SU-DHL-6 (cell line): ENCODE results near the gene INO80C.
"Not testable (repeated sequence)": the region's sequence is repeated elsewhere in the genome, so short reads cannot be mapped to it uniquely, and the experiment has no call there.

Source experiments
- H2AFZ ChIP-seq: fragments of 200-600 bp; sonication (generic); 2 replicates; pipeline ENCODE4 v1.6.1; 2014; ENCODE audit warnings: low read depth, mild to moderate bottlenecking, moderate library complexity, mixed read lengths, antibody characterized with exemption, low read length; ENCODE audit not compliant: severe bottlenecking
- H3F3A ChIP-seq: fragments of 200-600 bp; shearing (Covaris generic); 2 replicates; pipeline ENCODE4 v1.6.0; 2016; ENCODE audit warnings: antibody characterized with exemption, mild to moderate bottlenecking; ENCODE audit not compliant: insufficient read depth
- H3K27ac ChIP-seq: fragments of 200-600 bp; sonication (generic); 2 replicates; pipeline ENCODE4 v1.5.1; 2016; ENCODE audit warnings: low read depth, mild to moderate bottlenecking, low read length, moderate library complexity, mixed read lengths
- H3K27me3 ChIP-seq: fragments of 200-600 bp; sonication (generic), shearing (Covaris generic); 2 replicates; pipeline ENCODE4 v1.6.0; 2014; ENCODE audit warnings: mild to moderate bottlenecking, low read length
- H3K36me3 ChIP-seq: fragments of 200-600 bp; sonication (generic); 2 replicates; pipeline ENCODE4 v1.6.1; 2014; ENCODE audit warnings: mild to moderate bottlenecking, low read length, mixed read lengths
- H3K4me2 ChIP-seq: fragments of 300-600, 200-600 bp; shearing (Covaris generic), sonication (generic); 2 replicates; pipeline ENCODE4 v1.6.0; 2014; ENCODE audit warnings: low read length, low read depth, mild to moderate bottlenecking; ENCODE audit not compliant: poor library complexity, severe bottlenecking
- H3K4me3 ChIP-seq: fragments of 200-600 bp; sonication (generic); 2 replicates; pipeline ENCODE4 v1.5.1; 2014; ENCODE audit warnings: antibody characterized with exemption, low read length, mild to moderate bottlenecking, mixed read lengths; ENCODE audit not compliant: insufficient read depth, poor library complexity, severe bottlenecking
- H3K79me2 ChIP-seq: fragments of 200-600 bp; sonication (generic); 2 replicates; pipeline ENCODE4 v1.6.1; 2014; ENCODE audit warnings: mild to moderate bottlenecking, low read length, moderate library complexity; ENCODE audit not compliant: insufficient read depth
- H3K9ac ChIP-seq: fragments of 200-600 bp; sonication (generic); 2 replicates; pipeline ENCODE4 v1.7.0; 2014; ENCODE audit warnings: mild to moderate bottlenecking, low read length
- H3K9me2 ChIP-seq: fragments of 200-600 bp; sonication (generic); replicated peaks from 2 replicates; pipeline ENCODE4 v1.6.1; 2014; ENCODE audit warnings: low read length; ENCODE audit not compliant: insufficient read depth
- H3K9me3 ChIP-seq: fragments of 200-600 bp; sonication (generic); 2 replicates; pipeline ENCODE4 v1.6.1; 2014; ENCODE audit warnings: low read length, mixed read lengths; ENCODE audit not compliant: insufficient read depth
- H4K20me1 ChIP-seq: fragments of 200-600 bp; sonication (generic); 2 replicates; pipeline ENCODE4 v1.6.1; 2014; ENCODE audit warnings: low read depth, mild to moderate bottlenecking, antibody characterized with exemption, low read length, moderate library complexity, mixed read lengths
- CTCF ChIP-seq: fragments of 200-600 bp; sonication (generic); IDR thresholded peaks from one replicate; pipeline ENCODE4 v1.5.1; 2017; ENCODE audit warnings: antibody characterized with exemption, mild to moderate bottlenecking, low read length, moderate library complexity; ENCODE audit not compliant: insufficient read depth, poor library complexity, severe bottlenecking
- EZH2phosphoT487 ChIP-seq: fragments of 200-600 bp; sonication (generic), shearing (Covaris generic); conservative IDR thresholded peaks from 2 replicates; pipeline ENCODE4 v1.6.1; 2018; ENCODE audit warnings: mild to moderate bottlenecking, antibody characterized with exemption, low read length, moderate library complexity, mixed read lengths

The INO80C gene

GRCh38 chr18:35490894-35491699 is 6.7 kb downstream of the INO80C start:
- Histone ChIP-seq H3K79me2 (peaks cover 62% of the 10 kb centered on the region), H3K9me2 (no peaks in the 10 kb centered on the region), H3K9me3 (no peaks in the 10 kb centered on the region), H3K27me3 (no peaks in the 10 kb centered on the region), H3K9ac (no peak overlapping the region), H3K36me3 (no peaks in the 10 kb centered on the region), H3F3A (no peaks in the 10 kb centered on the region), H4K20me1 (no peaks in the 10 kb centered on the region), H3K4me3 (no peak overlapping the region), H3K27ac (no peak overlapping the region), H3K4me2 (no peak overlapping the region), H2AFZ (no peak overlapping the region)
- TF ChIP-seq EZH2phosphoT487 (no peak), CTCF (no peak)

GRCh38 chr18:35489913-35490490 is 7.8 kb downstream of the INO80C start:
- TF ChIP-seq CTCF (no peak), EZH2phosphoT487 (no peak)
- Histone ChIP-seq H3K9me2 (no peaks in the 10 kb centered on the region), H3K27ac (no peak overlapping the region), H4K20me1 (no peaks in the 10 kb centered on the region), H3K79me2 (peaks cover 59% of the 10 kb centered on the region), H3K36me3 (no peaks in the 10 kb centered on the region), H3K4me2 (no peak overlapping the region), H3K4me3 (no peak overlapping the region), H2AFZ (no peak overlapping the region), H3K9ac (no peak overlapping the region), H3F3A (no peaks in the 10 kb centered on the region), H3K9me3 (no peaks in the 10 kb centered on the region), H3K27me3 (no peaks in the 10 kb centered on the region)

- not testable (repeated sequence) for H3K36me3 ChIP-seq, H4K20me1 ChIP-seq, H3K27ac ChIP-seq, H3K27me3 ChIP-seq, H3K4me2 ChIP-seq, H3K9me3 ChIP-seq, H3K4me3 ChIP-seq, H3K9me2 ChIP-seq, H2AFZ ChIP-seq, H3K9ac ChIP-seq, H3F3A ChIP-seq
- H3K79me2 ChIP-seq, result peaks cover 59% of the 10 kb centered on the region
Observed at GRCh38 chr18:35489281-35489680, 8.5 kb downstream of the INO80C start.

- not testable (repeated sequence) for H3F3A ChIP-seq, H3K9me2 ChIP-seq, H3K27ac ChIP-seq, H4K20me1 ChIP-seq, H3K9me3 ChIP-seq, H3K36me3 ChIP-seq, H3K9ac ChIP-seq, H3K4me2 ChIP-seq, H3K4me3 ChIP-seq, H3K27me3 ChIP-seq, H2AFZ ChIP-seq
- H3K79me2 ChIP-seq, result peaks cover 59% of the 10 kb centered on the region
Observed at GRCh38 chr18:35488396-35488795, 9.4 kb downstream of the INO80C start.

GRCh38 chr18:35487525-35487924 is 10.2 kb downstream of the INO80C start:
- not testable (repeated sequence) for H3K27me3 ChIP-seq, H3K9me3 ChIP-seq, H3K9me2 ChIP-seq, H3K4me3 ChIP-seq, H4K20me1 ChIP-seq, H3K27ac ChIP-seq, H3K36me3 ChIP-seq, H3K4me2 ChIP-seq, H3K9ac ChIP-seq, H2AFZ ChIP-seq, H3F3A ChIP-seq
- peaks cover 50% of the 10 kb centered on the region for H3K79me2 ChIP-seq
